Neuron (in vitro differentiated cells): ENCODE measurements around the gene SLC3A2.
A peak's percentile ranks its signal among the peaks of the same experiment; 100 is the strongest.

Experiments used
- H2AFZ ChIP-seq: one replicate; pipeline ENCODE4 v1.6.1; 2013; ENCODE audit warnings: low read depth, mild to moderate bottlenecking, inconsistent platforms, low read length, moderate library complexity
- H3K27me3 ChIP-seq: one replicate; pipeline ENCODE4 v1.6.1; 2013; ENCODE audit warnings: low read length; ENCODE audit not compliant: insufficient read depth
- H3K36me3 ChIP-seq: one replicate; pipeline ENCODE4 v1.6.1; 2013; ENCODE audit warnings: low read length; ENCODE audit not compliant: insufficient read depth
- H3K4me1 ChIP-seq: one replicate; pipeline ENCODE4 v1.6.1; 2013; ENCODE audit warnings: low read length; ENCODE audit not compliant: insufficient read depth
- H3K4me3 ChIP-seq: 2 replicates; pipeline ENCODE4 v1.5.1; 2013; ENCODE audit warnings: mild to moderate bottlenecking, low read length, moderate library complexity
- H3K9me3 ChIP-seq: one replicate; pipeline ENCODE4 v1.6.1; 2013; ENCODE audit warnings: low read length

Gene SLC3A2

GRCh38 chr11:62880231-62880802 is 379 bp upstream of the SLC3A2 start:
- H3K36me3 ChIP-seq = peaks cover 41% of the 10 kb centered on the region
- no peaks in the 10 kb centered on the region for H3K9me3 ChIP-seq

GRCh38 chr11:62881579-62882430 is 1.1 kb downstream of the SLC3A2 start:
- peak overlapping the region; percentile 75 for H3K4me3 ChIP-seq
- H3K27me3 ChIP-seq = no peaks in the 10 kb centered on the region
- H3K36me3 ChIP-seq = peaks cover 53% of the 10 kb centered on the region
- no peak overlapping the region for H2AFZ ChIP-seq
- no peaks in the 10 kb centered on the region for H3K9me3 ChIP-seq
- peaks cover 52% of the 10 kb centered on the region for H3K4me1 ChIP-seq

More at GRCh38 chr11:62880231-62880802, 379 bp upstream of the SLC3A2 start:
- H3K4me3 ChIP-seq = peak overlapping the region; percentile 75
- H3K4me1 ChIP-seq = peaks cover 44% of the 10 kb centered on the region
- H2AFZ ChIP-seq = no peak overlapping the region
- H3K27me3 ChIP-seq = no peaks in the 10 kb centered on the region

GRCh38 chr11:62882431-62882749 is 1.7 kb downstream of the SLC3A2 start:
- no peak overlapping the region for H2AFZ ChIP-seq
- H3K36me3 ChIP-seq = peaks cover 55% of the 10 kb centered on the region
- H3K4me3 ChIP-seq = peak overlapping the region; percentile 75
- peaks cover 52% of the 10 kb centered on the region for H3K4me1 ChIP-seq
- no peaks in the 10 kb centered on the region for H3K9me3 ChIP-seq
- no peaks in the 10 kb centered on the region for H3K27me3 ChIP-seq

GRCh38 chr11:62882788-62883501 is 2.2 kb downstream of the SLC3A2 start:
- H3K36me3 ChIP-seq = peaks cover 60% of the 10 kb centered on the region

GRCh38 chr11:62883673-62884072 is 3.0 kb downstream of the SLC3A2 start:
- H3K4me3 ChIP-seq = peak overlapping the region; percentile 75
- peaks cover 68% of the 10 kb centered on the region for H3K36me3 ChIP-seq

More at GRCh38 chr11:62882788-62883501, 2.2 kb downstream of the SLC3A2 start:
- Histone ChIP-seq H3K4me1 (peaks cover 53% of the 10 kb centered on the region), H3K9me3 (no peaks in the 10 kb centered on the region), H3K4me3 (peak overlapping the region; percentile 75), H3K27me3 (no peaks in the 10 kb centered on the region), H2AFZ (no peak overlapping the region)

GRCh38 chr11:62885137-62885750 is 4.5 kb downstream of the SLC3A2 start:
- peaks cover 44% of the 10 kb centered on the region for H3K4me1 ChIP-seq
- no peaks in the 10 kb centered on the region for H3K27me3 ChIP-seq
- H2AFZ ChIP-seq = no peak overlapping the region
- peak overlapping the region; percentile 4 for H3K4me3 ChIP-seq
- no peaks in the 10 kb centered on the region for H3K9me3 ChIP-seq
- H3K36me3 ChIP-seq = peaks cover 77% of the 10 kb centered on the region

More at GRCh38 chr11:62883673-62884072, 3.0 kb downstream of the SLC3A2 start:
- Histone ChIP-seq H2AFZ (no peak overlapping the region), H3K4me1 (peaks cover 55% of the 10 kb centered on the region), H3K27me3 (no peaks in the 10 kb centered on the region), H3K9me3 (no peaks in the 10 kb centered on the region)

- peaks cover 27% of the 10 kb centered on the region for H3K4me1 ChIP-seq
- H3K36me3 ChIP-seq = peaks cover 61% of the 10 kb centered on the region
- no peaks in the 10 kb centered on the region for H3K27me3 ChIP-seq
- H2AFZ ChIP-seq = no peak overlapping the region
- no peak overlapping the region for H3K4me3 ChIP-seq
- no peaks in the 10 kb centered on the region for H3K9me3 ChIP-seq
Observed at GRCh38 chr11:62888406-62888805, 7.7 kb downstream of the SLC3A2 start.

GRCh38 chr11:62889126-62889483 is 8.4 kb downstream of the SLC3A2 start:
- Histone ChIP-seq H3K4me1 (peaks cover 20% of the 10 kb centered on the region), H2AFZ (no peak overlapping the region), H3K36me3 (peaks cover 54% of the 10 kb centered on the region), H3K27me3 (no peaks in the 10 kb centered on the region), H3K9me3 (no peaks in the 10 kb centered on the region), H3K4me3 (no peak overlapping the region)

GRCh38 chr11:62889484-62890437 is 9.1 kb downstream of the SLC3A2 start:
- Histone ChIP-seq H2AFZ (no peak overlapping the region), H3K9me3 (no peaks in the 10 kb centered on the region), H3K36me3 (peaks cover 47% of the 10 kb centered on the region), H3K27me3 (no peaks in the 10 kb centered on the region), H3K4me3 (no peak overlapping the region), H3K4me1 (peaks cover 15% of the 10 kb centered on the region)

GRCh38 chr11:62892077-62892922 is 11.6 kb downstream of the SLC3A2 start:
- H3K4me3 ChIP-seq = no peak overlapping the region
- H3K9me3 ChIP-seq = no peaks in the 10 kb centered on the region
- H3K27me3 ChIP-seq = no peaks in the 10 kb centered on the region
- H3K4me1 ChIP-seq = peaks cover 4% of the 10 kb centered on the region
- H2AFZ ChIP-seq = no peak overlapping the region
- H3K36me3 ChIP-seq = peaks cover 22% of the 10 kb centered on the region

GRCh38 chr11:62895501-62895900 is 14.8 kb downstream of the SLC3A2 start:
- Histone ChIP-seq H3K36me3 (no peaks in the 10 kb centered on the region), H3K27me3 (no peaks in the 10 kb centered on the region), H2AFZ (no peak overlapping the region), H3K9me3 (no peaks in the 10 kb centered on the region), H3K4me1 (peaks cover 2% of the 10 kb centered on the region), H3K4me3 (no peak overlapping the region)
